NCI-H345 treated with DMSO at 0.1 percent for 48 hours (cell line): Measurements from ENCODE around the gene ZNG1F.
"Not testable (repeated sequence)": the region's sequence is repeated elsewhere in the genome, so short reads cannot be mapped to it uniquely, and the experiment has no call there.

ENCODE experiments used
- DNase-seq: peaks from one replicate; lab custom pipeline; 2025; ENCODE audit not compliant: unreplicated experiment; lab: John Stamatoyannopoulos, UW

The ZNG1F gene

GRCh38 chr9:41189217-41189616 is at the start of gene ZNG1F:
ZNG1F (minus strand) TSS chr9:41189317; CDS start chr9:41189258, 59 bp downstream.
- DNase-seq = not testable (repeated sequence)

- not testable (repeated sequence) for DNase-seq
Measured at GRCh38 chr9:41237110-41237749, 48.1 kb upstream of the ZNG1F start.

- DNase-seq = not testable (repeated sequence)
Measured at GRCh38 chr9:41236486-41237109, 47.5 kb upstream of the ZNG1F start.

GRCh38 chr9:41234811-41235805 is 46.0 kb upstream of the ZNG1F start:
- DNase-seq = not testable (repeated sequence)

GRCh38 chr9:41234221-41234620 is 45.1 kb upstream of the ZNG1F start:
- DNase-seq = not testable (repeated sequence)

- DNase-seq = not testable (repeated sequence)
Measured at GRCh38 chr9:41232326-41232725, 43.2 kb upstream of the ZNG1F start.

GRCh38 chr9:41230418-41230817 is 41.3 kb upstream of the ZNG1F start:
- not testable (repeated sequence) for DNase-seq

- no peak for DNase-seq
Measured at GRCh38 chr9:41229408-41230401, 40.6 kb upstream of the ZNG1F start.

GRCh38 chr9:41219831-41220230 is 30.7 kb upstream of the ZNG1F start:
- DNase-seq = not testable (repeated sequence)

GRCh38 chr9:41188439-41188838 is 678 bp downstream of the ZNG1F start:
- DNase-seq = not testable (repeated sequence)

- not testable (repeated sequence) for DNase-seq
Measured at GRCh38 chr9:41174994-41175393, 14.1 kb downstream of the ZNG1F start.

GRCh38 chr9:41150116-41150515 is 39.0 kb downstream of the ZNG1F start:
- not testable (repeated sequence) for DNase-seq

GRCh38 chr9:41141878-41142277 is 47.2 kb downstream of the ZNG1F start:
- not testable (repeated sequence) for DNase-seq

- DNase-seq = not testable (repeated sequence)
Measured at GRCh38 chr9:41128581-41128980, 60.5 kb downstream of the ZNG1F start, which contains the start of gene FOXD4L6. FOXD4L6 (minus strand) TSS chr9:41128681; CDS start chr9:41128383, 298 bp downstream.

GRCh38 chr9:41126746-41127446 is 62.2 kb downstream of the ZNG1F start:
- not testable (repeated sequence) for DNase-seq

- not testable (repeated sequence) for DNase-seq
Measured at GRCh38 chr9:41125936-41126335, 63.2 kb downstream of the ZNG1F start.

- DNase-seq = not testable (repeated sequence)
Measured at GRCh38 chr9:41125109-41125658, 63.9 kb downstream of the ZNG1F start.

- DNase-seq = not testable (repeated sequence)
Measured at GRCh38 chr9:41124250-41125108, 64.6 kb downstream of the ZNG1F start.
